Activated CD8-positive, alpha-beta memory T cell treated with anti-CD3 and anti-CD28 coated beads for 24 hours (primary cell): ENCODE data around the gene UBE2E1.
"Not testable (repeated sequence)": the region's sequence is repeated elsewhere in the genome, so short reads cannot be mapped to it uniquely, and the experiment has no call there.

Source experiments
- DNase-seq: peaks from one replicate; pipeline ENCODE4 v3.0.0-alpha.2; 2020

Gene UBE2E1

DNA sequence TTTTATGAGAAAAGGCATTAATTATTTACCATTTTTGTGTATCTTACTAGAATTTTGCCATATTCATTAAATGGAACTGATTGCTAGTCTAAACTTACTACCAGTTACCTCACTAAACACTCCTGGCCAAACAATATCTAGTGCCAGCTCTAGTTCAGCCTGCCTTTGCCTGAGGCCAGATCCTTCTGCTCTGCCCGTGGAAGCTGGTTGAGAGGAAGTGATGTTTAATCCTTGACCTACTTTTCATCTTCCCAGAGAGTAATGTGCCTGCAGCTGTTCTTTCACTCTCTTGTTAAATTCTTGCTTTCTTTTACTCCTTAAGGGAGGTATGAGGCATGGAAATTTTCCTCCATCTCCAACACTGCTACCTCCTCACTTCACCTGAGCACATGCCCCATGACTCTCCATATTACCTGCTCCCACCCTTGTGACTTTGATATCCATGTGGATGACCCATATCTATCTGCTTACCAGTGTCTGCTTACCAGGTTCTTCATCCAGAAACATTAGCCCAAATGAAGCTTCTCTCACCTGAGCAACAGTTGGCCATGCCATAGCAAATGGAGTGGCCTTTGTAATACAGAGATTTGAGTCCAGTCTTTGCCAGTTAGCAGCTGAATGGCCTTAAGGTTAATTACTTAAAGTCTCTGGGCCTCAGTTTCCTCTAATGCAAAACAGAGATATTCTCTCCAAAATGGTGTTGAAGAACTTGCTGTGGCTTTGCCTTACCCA, 53.4 kb downstream of the UBE2E1 start:
- no peak for DNase-seq

DNA sequence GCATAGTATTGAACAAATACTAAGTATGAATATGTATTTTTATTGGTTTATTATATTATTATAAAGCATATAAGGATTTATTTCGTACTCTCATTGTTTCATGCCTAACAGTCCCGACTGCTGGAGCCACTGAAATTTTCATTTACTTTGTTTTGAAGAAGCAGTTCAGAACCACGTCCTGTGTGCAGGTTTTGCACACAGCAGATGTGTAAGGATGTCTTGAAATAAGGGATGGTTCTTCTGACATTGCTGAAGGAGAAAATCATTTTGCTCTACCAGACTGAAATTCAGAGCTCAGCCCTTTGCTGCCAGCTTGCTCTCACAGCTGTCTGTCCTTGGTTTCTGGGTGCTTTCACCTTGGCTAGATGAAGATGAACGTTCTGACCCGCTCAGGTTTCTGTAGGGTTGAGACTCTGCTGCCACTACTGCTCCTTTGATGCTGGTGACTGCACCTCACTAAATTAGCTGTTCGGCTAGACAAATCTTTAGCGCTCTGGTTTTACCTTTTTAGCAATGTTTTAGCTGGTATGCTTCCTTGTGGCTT, 54.2 kb downstream of the UBE2E1 start:
- no peak for DNase-seq

DNA sequence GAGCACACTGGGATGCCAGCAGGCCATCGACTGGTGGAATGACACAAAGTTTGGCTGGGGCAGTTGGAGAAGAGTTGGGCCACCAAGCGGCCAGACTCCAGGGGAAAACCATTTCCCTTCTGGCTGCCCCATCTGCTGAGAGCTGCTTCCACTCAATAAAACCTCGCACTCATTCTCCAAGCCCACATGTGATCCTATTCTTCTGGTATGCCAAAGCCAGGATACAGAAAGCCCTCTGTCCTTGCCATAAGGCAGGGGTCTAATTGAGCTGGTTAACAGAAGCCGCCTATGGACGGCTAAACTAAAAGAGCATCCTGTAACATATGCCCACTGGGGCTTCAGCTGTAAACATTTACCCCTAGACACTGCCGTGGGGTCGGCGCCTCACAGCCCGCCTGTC, 55.9 kb downstream of the UBE2E1 start:
- DNase-seq, result no peak

DNA sequence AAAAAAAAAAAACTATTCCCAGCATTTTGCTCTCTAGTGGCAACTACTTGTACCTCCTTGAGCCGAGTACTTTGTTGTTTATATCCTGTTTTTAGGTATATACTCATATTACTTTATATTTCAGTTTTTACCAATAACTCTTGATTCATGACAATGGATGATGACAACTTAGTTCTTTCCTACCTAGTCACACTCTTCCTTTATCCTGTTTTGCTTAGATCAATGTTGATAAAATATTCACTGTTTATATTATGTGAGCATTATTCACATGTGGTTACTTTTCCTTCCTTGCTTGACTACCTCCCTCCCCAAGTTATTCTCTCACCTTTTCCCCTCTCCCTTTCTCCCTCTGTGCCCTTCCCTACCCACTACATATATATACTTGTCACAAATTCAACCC, 57.3 kb downstream of the UBE2E1 start:
- DNase-seq, result no peak

DNA sequence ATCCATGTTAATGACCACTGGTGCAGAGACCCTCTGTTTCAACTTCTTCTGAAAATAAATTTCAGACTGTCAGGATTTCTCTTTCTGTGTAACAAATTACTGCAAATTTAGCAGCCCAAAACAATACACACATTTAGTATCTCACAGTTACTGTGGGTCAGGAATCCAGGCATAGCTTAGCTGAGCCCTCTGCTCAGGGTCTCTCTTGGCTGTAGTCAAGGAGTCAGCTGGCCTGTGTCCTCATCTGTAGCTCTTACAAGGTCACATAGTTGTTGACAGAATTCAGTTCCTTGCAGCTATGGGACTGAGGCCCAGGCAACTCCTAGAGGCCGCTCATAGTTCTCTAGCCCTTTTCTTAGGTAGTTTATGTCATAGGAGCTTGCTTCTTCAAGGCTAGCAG, 59.2 kb downstream of the UBE2E1 start:
- DNase-seq, result no peak

DNA sequence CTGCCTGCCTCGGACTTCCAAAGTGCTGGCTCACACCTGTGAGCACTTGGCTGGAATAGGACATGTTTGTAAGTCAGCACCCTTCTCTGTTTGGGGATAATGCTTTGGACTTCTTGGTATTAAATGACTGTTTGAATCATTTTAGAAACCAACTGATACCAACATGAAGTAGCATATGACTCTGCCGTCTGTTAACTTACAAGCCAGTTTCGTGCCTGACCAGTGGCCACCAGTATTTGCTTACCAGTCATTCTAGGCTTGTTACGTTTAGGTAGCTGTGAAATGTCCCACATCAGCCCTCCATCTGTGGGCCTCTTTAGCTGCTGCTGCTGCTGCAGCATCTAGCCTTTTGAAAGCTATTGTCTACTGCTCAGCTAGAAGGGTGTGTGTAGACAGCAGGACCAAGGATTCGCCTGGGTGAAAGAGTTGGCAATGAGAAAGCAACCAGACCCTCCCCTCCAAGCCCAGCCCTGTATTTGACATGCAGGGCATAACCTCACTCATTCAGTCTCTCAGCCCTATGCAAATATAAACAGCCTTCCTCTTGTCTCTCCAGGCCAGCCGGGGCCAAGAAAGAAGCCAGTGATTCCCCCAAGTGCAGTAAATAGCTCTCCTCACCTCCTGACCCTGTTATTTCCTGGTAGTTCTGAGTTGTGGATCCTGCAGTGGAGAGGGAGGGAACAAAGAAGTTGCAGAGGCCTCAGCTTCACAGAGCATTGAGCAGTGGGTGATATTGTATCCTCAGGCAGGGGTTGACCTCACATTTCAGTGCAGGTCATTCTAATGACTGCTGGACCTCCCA, 60.0 kb downstream of the UBE2E1 start:
- no peak for DNase-seq

DNA sequence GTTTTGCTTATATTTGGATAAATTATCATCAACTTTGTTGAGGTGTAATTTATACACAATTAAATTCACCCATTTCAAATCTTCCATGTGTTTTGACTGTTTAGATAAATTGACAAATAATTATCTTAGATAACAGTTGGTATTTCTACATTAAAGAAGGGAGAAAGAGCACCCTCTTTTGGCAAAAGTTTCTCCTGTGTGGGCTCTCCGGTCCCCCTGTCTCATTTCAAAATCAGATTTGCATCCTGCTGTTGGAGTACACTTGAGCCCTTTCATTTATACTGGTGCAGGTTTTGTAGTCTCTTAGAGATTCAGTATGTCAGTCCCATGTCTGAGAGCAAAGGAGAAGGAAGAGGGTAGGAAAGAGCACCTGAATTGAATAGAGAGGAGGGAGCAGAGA, 61.6 kb downstream of the UBE2E1 start:
- no peak for DNase-seq

DNA sequence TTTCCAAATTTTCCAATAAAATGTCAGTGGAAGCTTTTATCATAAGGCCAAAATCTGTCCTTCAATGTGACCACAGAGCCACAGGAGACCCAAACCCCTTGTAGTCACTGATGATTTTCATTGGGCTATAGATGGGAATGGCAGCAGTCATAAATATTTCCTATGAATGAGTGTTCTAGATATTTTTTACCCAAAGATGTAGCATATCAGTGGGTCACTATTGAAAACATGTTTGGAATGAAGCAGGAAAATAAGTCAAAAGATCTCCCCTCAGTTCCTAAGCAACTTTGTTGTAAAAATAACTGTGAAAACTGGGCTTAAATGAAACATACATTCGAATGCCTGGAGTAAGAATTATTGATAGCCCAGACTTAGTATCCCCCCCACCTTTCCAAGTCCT, 62.1 kb downstream of the UBE2E1 start:
- DNase-seq, result no peak

DNA sequence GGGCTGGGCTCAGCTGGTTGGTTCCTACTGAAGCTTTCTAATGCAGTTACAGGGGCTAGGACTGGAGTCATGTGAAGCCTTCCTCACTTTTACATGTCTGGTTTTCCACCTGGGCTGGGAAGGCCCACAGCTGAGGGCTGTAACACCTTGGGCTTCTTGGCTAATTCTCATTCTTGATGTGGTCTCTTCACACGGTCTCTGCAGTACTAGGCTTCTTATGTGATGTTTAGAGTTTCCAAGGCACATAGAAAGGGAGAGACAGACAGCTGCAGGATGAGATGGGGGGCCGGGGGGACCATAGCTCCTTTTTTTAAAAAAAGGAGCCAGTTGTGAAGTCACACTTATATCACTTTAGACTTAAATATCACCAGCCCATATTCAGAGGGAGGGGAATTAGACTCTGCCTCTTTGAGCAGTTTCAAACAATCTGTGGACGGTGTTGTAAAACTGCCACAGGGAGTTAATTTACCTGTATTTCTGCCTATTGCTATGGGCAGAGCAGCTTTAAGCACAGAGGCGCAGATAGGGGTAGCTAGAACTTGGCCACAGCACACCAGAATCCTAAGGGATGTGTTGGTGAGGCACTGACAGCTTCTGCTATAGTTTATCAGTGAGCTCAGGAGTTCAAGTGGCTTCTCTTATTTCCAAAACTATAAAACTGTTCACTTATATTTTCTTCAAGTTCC, 64.4 kb downstream of the UBE2E1 start:
- no peak for DNase-seq

DNA sequence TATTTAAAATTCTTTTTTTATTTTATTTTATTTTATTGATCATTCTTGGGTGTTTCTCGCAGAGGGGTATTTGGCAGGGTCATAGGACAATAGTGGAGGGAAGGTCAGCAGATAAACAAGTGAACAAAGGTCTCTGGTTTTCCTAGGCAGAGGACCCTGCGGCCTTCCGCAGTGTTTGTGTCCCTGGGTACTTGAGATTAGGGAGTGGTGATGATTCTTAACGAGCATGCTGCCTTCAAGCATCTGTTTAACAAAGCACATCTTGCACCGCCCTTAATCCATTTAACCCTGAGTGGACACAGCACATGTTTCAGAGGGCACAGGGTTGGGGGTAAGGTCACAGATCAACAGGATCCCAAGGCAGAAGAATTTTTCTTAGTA, 64.9 kb downstream of the UBE2E1 start:
- not testable (repeated sequence) for DNase-seq

DNA sequence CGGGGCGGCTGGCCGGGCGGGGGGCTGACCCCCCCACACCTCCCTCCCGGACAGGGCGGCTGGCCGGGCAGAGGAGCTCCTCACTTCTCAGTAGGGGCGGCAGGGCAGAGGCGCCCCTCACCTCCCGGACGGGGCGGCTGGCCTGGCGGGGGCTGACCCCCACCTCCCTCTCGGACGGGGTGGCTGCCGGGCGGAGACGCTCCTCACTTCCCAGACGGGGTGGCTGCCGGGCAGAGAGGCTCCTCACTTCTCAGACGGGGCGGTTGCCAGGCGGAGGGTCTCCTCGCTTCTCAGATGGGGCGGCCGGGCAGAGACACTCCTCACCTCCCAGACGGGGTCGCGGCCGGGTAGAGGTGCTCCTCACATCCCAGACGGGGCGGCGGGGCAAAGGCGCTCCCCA, 65.6 kb downstream of the UBE2E1 start:
- DNase-seq, result not testable (repeated sequence)

DNA sequence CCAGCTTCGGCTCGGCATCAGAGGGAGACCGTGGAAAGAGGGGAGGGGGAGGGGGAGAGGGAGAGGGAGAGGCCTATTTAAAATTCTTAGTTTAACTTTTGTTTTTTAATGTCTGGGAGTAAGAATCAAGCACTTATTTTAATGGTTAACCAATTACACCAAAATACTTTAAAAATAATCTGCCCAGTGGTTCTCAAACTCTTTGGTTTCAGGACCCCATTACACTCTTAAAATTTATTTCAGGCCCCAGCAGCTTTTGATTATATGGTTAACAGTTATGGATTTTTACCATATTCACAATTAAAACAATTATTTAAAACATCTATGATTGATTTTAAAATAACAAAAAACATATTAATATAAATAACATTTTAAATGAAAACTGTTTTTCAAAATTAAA, 66.6 kb downstream of the UBE2E1 start:
- DNase-seq, result no peak

DNA sequence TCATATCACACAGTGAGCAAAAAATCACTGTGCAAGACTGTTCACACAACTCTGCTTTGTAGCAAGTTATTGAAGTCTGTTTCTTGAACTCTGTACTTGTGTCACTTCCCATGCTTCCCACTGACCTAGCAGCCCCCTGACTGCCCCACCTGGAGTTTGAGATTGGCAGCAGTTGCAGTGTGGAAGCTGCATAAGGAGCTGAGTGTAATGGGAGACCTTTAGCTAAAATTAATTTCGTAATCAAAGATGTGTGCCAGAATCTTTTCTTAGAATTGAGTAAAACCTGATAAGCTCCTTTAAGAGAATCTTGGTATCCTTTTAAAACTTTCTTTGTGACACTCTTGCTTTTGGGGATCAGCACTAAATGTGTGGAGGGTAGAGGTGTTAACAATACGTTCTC, 68.2 kb downstream of the UBE2E1 start:
- no peak for DNase-seq

DNA sequence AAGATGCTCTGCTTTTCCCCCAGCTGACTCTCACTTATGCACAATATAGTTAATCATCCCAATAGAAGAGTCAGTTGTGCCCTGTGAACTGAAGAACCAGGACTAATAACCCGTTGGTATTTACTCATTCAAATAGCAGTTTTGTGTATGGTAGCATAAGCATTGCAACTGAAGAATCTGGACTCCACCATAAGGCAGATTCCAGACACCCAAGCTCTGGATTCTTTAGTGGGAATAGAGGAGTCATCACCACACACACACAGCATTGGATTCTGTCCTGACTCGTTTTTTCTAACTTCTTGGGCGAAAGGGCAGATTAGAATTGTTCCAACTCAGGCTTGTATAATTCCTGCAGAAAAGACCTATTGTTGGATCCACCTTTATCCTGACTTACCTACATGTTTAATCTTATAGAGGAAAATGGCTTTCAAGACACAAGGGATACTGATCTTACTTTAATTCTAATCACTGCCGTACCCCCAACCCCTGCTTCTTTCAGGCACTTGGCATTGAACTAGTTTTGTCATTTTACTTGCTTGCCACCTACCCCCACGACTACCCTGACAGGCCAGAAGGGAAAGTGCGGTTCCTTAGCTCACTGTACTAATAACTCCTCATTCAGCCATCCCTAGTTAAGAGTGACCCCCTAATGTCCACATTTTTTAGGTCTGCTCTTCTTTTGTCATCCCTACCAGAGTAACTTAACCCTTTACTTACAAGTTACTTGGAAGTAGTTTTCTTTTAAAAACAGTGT, 68.8 kb downstream of the UBE2E1 start:
- DNase-seq, result no peak

DNA sequence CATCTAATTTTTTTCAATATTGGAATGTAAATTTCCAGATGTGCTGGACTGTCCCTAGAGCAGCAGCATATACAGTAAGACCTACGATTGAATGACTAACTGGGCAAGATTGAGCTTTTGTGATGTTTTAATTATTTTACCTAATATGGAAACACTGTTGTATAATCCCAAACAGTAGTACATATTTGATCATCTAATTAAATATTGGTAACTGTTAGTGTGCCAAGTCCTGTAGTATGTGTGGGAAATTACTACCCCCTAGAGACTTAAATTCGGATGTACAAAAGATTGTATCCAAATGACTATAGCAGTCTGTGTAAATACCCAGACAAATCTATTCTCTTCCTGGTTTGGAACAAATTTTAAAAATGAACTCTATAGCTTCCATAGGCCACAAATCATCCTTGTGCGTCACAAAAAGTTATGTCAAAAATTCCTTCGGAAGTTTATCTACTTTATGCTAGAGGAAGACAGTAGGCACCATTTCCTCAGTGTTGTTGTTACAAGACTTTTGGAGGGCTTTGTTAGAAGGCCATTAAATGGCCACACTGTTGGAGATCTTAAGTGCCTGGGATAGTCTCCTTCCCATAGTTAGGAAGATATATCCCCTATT, 69.5 kb downstream of the UBE2E1 start:
- no peak for DNase-seq

DNA sequence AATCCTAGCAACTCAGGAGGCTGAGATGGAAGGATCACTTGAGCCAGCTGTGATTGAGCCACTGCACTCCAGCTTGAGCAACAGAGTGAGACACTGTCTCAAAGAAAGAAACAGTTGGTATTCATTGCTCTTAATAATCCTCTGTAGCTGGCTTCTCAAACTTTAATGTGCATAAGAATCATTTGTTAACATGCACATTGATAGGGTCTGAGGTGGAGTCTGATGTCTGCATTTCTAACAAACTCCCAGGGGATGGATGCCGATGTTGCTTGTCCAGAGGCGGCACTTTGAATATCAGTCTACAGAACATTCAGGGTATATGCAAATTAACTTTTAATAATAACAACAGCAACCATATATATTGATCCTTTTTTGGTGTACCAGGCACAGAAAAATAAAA, 71.2 kb downstream of the UBE2E1 start:
- no peak for DNase-seq

DNA sequence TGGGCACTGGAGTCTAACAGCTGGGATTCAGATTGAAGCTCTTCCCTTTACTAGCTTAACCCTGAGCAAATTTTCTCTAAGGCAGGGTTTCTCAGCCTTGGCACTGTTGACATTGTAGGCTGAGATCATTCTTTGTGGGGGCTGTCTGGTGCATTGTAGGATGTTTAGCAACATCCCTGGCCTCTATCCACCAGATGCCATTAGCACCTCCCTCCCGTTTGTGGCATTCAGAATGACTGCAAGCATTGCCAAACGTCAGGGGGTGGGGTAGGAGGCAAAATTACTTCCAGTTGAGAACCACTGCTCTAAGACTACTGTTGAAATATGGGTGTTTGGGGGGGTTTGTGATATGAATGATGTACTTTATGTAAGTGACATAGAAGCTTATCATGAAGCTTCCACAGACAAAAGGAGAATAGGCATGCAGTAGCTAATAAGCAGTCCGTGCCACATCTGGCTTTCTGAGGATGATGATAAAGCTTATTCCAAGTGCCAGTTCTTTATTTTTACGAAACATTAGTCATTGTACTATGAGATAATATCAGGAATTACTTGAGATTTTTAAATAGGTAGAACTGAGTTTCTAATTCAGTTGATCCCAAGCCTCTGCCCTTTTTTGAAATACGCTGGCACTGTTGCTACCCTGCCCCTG, 71.7 kb downstream of the UBE2E1 start:
- DNase-seq, result no peak

DNA sequence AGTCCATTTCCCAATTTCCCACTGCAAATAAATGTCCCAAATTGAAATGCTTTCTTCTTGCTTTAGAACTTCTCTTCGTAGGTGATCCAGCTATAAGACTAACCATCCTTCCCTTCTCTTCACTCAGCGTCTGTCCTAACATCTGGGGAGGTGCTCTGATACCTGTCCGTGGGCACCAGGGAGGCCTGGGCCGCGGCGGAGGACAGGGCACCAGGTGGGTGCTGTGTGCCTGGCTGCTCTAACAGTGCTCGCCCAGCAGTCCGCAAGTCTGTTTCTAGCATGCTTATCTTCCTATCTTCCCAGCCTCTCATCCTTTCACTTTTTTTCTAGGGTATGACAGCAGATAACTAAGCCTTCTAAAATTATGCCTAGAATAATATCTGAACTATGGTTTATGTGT, 73.7 kb downstream of the UBE2E1 start:
- no peak for DNase-seq

DNA sequence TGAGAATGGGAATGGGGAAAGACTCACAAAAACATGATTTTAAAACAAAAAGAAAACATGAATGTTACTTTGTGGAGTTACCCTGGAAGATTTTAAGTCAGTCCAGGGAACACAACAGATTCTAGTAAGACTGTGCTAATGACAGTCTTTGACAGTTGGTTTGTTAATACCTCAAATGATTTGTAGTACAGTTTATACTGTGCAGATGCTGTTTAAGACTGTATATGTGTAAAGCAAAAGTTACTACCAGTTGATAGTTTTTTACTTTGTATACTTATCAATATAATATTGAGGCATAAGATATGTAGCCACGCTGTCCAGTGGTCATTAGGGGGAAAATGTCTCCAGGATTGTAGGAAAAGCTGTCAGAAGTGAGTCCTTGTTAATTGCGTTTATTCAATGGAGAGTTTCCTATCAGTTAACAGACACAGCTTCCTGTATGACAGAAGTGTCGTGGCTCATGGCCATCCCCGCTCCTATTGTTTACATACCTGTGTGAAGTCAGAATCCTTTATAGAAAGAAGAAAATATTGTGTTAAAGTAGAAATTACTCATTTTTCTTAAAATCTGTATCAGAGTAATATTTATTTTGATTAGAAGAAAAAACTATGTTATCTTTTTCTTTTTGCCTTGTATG, 75.1 kb downstream of the UBE2E1 start:
- no peak for DNase-seq

DNA sequence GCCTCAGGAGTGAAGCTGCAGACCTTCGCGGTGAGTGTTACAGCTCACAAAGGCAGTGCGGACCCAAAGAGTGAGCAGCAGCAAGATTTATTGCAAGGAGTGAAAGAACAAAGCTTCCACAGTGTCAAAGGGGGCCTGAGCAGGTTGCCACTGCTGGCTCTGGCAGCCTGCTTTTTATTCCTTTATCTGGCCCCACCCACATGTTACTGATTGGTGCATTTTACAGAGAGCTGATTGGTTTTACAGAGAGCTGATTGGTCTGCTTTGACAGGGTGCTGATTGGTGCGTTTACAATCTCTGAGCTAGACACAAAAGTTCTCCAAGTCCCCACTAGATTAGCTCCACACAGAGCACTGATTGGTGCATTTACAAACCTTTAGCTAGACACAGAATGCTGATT, 76.2 kb downstream of the UBE2E1 start:
- DNase-seq, result not testable (repeated sequence)

DNA sequence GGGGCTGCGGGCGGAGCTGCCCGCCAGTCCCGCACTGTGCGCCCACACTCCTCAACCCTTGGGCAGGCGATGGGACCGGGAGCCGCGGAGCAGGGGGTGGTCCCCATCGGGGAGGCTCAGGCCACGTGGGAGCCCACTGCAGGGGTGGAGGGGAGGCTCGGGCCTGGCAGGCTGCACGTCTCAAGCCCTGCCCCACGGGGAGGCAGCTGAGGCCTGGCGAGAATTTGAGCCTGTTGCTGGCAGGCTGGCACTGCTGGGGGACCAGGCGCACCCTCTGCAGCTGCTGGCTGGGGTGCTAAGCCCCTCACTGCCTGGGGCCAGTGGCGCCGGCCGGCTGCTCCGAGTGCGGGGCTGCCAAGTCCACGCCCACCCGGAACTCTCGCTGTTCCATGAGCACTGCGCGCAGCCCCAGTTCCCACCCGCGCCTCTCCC, 76.7 kb downstream of the UBE2E1 start:
- DNase-seq, result no peak
